Measurements from ENCODE around the gene ETF1.
"Not testable (repeated sequence)": the region's sequence is repeated elsewhere in the genome, so short reads cannot be mapped to it uniquely, and the experiment has no call there.

The ETF1 gene

DNA sequence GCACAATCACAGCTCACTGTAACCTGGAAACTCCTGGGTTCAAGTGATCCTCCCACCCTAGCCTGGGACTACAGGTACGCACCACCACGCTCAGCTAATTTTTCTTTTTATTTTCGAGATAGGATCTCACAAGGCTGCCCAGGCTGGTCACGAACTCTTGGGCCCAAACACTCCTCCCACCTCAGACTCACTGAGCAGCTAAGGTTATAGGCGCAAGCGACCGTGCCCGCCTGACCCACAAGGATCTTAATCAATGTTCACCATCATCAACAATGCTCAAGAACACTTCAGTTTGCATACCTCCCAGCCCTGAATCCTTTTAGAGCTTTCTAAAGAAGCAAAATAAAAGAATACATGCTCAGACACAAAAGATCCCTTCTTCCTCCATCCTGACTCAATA is 13.2 kb downstream of the ETF1 start:
- DNase-seq (ENCODE audit: low read depth in 3 of 3) = no peak

DNA sequence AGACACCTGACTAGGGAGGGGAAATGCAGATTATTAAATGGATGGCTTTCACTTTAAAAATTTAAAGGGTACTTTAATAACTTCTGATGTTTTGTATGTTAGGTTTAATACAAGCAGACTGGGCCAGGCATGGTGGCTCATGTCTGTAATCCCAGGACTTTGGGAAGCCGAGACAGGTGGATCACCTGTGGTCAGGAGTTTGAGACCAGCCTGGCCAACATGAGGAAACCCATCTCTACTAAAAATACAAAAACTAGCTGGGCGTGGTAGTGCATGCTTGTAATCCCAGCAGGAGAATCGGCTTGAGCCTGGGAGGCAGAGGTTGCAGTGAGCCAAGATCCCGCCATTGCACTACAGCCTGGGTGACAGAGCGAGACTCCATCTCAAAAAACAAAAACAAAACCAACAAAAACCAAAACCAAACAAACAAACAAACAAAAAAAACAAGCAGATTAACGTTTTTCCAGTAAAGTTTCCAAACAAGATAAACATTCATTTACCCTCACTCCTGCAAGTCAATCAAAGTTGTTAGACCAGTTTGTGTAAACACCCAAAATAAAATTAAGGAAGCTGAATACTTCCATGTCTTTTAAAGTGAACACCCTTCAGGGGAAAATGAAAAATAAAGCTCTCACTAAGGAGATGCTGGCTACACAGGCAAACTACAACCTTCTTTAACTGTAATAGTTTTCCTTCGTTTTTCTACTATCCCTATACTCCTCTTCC is 14.1 kb downstream of the ETF1 start:
- no peak for DNase-seq (ENCODE audit: low read depth in 3 of 3)

DNA sequence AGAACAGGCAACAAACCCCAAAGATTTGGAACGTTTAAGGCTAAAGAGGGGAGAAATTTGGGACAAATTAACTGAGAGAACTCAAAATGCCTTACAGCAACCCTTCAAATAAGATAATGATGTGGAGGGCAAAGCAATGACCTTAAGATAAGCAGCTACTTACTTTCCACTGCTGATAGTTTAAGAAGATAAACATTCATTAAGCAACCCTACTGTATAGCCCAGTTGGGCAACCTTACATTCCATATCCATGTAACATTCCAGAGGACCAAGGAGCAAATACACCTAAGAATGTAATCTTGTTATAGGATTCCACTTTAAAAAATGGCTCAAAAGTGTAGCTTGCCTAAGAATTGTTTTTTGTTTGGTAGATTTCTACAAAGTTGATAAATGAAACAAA is 14.8 kb downstream of the ETF1 start:
- no peak for DNase-seq (ENCODE audit: low read depth in 3 of 3)

DNA sequence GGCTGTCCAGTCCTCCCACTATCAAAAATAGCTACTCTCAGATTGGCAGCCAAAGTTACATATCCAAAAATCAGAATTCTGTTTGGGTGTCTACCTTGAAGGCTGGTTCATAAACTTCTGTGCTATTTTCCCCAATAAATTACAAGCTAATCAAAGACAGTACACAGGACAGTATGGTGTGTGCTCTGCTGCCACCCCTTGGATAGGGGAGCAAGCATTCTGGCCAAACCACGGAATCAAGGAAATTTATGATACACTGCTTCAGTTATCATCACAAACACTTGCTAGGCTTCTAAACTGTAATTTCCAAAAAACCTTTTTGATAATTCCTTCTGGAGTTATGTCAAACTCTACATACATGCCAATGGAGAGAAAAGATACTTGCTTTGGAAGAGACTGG is 15.9 kb downstream of the ETF1 start:
- no peak for DNase-seq (ENCODE audit: low read depth in 3 of 3)

DNA sequence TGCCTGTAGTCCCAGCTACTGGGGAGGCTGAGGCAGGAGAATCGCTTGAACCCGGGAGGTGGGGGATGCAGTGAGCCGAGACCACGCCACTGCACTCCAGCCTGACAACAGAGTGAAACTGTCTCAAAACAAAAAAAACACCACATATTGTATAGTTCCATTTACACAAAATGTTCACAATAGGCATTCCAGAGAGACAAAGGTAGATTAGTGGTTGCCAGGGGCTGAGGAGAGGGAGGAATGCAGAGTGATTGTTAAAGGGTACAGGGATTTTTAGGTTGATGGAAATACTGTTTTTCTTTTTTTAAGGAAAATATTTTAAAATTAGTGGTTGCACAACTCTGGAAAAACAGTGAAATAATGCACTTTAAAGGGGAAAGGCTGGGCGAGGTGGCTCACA is 19.6 kb downstream of the ETF1 start:
- DNase-seq (ENCODE audit: low read depth in 3 of 3) = no peak

DNA sequence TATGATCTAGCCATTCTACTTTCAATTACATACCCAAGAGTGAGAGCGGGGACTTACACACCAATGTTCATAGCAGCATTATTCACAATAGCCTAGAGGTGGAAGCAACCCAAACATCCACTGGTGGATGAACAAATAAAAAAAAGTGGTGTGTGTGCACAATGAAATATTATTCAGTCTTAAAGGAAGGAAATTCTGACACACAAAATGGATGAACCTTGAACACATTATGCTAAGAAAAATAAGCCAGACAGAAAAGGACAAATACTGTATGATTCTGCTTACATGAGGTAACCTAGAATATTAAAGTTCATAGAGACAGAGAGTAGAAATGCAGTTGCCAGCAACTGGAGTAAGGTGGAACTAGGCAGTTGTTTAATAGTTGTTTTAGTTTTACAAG is 22.1 kb downstream of the ETF1 start:
- DNase-seq (ENCODE audit: low read depth in 3 of 3) = no peak

DNA sequence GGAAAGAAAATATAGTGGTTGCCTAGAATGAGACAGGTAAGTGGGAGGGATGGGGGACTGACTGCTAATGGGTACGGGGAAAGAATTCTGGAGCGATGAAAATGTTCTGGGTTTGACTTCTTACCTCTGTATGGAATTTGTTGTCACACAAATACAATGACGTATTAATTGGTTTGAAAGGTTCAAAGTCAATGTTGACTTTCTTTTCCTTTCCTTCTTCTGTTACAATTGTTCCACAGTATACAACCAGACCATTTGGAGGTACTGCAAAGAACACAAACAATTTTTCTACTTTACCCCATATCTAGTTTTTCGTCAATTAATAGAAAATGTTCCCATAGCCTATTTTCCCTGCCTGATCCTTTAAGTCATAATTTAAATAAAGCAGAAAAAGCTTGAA is 25.6 kb downstream of the ETF1 start:
- no peak for DNase-seq (ENCODE audit: low read depth in 3 of 3)

DNA sequence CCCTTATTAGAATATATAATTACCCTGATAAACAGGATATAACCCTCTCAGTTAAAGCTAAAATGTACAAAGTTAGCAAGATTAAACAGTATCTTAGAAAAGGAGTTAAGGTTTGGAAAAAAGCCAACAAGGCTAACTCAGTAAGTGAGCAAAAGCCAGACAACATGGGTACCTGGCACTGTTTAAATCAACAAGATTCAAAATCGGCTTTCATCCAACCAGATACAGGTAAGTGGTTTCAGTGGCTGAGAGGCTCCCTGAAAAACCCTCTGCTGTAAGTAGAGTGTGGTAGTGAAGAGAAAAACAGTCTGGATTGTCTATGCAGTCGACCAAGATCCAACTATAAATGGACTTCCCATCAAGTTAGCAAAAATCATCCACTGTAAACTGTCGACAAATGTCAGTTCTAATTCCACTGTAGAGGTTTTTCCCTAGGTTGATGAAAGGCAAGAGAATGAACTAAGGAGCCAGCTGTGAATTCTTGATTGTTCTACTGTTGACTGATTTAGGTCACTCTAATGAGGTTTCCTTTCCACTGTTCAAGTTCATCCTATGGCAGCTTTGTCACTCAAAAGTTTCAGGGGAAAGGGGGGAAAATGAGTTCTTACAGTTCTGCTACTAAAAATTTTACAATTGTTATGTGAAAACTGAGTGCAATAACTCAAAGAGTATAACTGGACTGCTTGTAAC is 27.3 kb downstream of the ETF1 start:
- no peak for DNase-seq (ENCODE audit: low read depth in 3 of 3)

DNA sequence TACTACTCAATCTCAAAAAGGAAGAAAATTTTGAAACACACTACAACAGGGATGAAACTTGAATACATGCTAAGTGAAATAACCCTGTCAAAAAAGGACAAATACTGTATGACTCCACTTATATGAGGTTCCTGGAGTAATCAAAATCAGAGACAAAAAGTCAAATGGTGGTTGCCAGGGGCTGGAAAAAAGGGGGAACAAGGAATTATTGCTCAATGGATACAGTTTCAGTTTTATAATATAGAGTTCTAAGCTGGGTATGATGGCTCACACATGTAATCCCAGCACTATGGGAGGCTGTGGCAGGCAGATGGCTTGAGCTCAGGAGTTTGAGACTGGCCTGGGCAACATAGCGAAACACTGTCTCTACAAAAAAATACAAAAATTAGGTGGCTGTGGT is 29.0 kb downstream of the ETF1 start:
- DNase-seq (ENCODE audit: low read depth in 3 of 3) = no peak

DNA sequence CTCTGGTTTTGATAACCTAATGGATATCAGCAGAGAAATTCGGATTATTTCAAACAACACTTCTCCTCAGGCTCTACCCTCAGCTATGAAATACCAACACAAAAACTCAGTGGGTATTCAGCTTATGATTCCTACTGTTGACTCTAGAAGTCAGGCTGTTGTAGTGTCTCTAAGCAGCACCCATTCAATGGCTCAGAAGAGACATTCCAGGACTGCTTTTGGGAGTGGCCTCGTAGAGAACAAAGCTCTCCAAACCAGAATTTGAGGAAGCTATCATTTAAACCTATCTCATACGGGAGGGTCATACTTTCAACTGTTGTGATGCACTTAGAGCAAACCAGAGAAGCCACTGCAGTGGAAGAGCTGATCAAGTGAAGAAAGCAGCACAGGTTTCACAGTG is 34.1 kb downstream of the ETF1 start:
- DNase-seq (ENCODE audit: low read depth in 3 of 3) = no peak

DNA sequence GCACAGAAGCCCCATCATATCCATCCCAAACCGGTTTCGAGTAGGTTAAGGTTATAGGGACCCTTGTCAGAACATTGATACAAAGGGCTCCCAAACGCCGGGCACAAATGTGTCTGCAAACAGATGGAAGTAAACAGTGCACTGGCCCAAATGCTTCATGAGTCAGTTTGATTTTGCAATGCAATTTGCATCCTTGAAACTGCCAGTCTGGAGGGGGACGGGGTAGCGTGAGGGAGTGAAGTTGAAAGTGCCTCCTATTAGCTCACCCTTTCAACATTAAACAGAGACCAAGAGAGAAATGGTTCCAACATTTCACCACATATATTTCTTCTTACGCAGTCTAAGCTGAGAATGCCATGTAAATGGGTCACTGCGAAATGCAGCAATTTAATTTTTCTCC is 35.6 kb downstream of the ETF1 start:
- DNase-seq (ENCODE audit: low read depth in 3 of 3) = not testable (repeated sequence)

DNA sequence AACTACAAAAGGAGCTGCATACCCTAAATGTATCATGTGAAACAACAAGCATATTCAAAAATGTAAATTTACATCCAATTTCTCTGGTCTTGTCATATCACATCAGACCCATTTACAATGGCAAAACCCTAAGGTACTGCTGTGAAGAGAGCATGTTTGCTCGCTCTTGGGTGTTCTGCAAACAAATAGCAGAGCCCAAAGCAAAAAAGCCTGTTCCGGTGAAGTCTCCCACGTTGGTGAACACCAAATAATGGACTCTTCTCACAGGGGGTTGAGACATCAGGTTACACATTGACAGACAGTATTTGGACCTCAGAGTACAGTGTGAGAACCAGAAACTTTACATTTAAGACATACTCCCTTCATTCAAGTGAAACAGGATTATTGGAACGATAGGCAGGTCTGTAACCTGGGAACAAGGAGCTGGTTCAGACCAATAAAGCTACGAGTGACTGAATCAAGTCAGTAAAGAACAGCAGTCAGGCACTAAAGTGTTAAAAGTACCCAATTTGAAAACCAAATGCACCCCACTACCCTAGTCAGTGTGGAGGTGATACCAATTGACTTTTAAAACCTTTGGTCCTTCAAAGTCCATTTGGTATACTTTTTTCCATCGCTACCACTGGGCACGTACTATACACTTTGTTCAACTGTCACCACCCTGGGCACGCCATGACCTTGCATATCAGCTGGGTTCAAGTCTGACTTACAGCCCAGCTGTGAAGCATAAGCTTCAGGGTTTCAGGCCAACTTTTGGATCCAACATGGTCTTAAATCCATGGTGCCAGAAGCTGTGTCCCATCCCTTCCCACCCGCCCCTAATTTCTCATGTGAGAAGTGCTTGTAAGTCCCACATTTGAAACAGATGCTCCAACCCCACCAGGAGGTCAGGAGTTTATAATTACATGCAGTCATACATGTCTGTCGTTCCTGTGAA is 36.4 kb downstream of the ETF1 start:
- DNase-seq (ENCODE audit: low read depth in 3 of 3) = no peak

DNA sequence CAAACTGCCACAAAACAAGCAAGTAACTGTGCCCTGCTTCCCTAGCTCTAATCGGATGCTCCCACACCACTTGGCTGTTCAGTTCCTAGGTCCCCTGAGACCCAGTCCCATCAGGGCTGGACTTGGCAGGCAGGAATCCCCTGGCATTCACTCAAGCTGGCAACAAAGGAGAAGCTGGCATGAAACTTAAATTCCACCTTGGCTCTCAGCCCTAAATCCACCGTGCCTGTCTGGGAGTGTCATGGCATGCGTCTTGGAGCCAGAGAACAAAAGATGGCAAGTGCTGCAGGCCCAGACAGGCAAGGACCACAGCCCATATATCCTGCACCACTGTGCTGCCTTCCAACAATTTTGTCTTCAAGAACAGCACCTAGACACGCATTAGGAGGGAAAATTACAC is 38.2 kb downstream of the ETF1 start:
- DNase-seq (ENCODE audit: low read depth in 3 of 3) = no peak

DNA sequence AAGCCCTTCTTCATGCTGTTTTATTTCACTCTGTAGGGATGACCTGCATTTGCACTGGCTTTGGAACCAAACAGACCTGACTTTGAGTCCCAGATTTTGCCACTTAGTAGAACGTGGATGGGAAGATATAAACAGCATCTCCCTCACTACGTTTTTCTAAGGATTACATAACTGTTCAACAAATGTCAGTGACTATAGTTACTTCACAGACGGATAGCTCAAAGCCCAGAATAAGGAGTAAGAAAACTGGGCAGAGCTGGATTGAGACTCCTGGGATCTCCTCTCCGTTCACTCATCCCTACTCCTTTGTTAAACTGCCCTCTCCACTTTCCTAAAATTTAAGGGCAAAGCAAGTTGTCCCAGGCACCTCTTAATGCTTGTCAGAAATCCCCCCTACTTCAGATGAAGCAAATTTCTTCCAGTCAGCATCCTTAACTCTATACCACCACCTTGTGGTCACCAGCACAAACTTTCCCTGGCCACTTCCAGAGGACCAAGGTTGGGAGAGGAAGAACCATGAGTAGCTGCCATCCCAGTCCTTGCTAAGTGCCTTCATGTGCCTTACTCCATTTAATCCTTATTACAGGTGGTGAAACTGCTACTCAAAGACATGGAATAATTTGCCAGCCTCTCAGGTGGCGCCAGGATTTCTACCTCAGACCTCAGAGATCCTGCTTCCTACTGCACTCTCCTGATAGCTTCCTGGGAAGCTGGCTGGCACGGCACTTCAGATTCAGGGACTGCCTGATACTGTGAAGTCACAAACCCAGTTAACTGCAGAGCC is 39.4 kb downstream of the ETF1 start:
- DNase-seq (ENCODE audit: low read depth in 3 of 3) = no peak

DNA sequence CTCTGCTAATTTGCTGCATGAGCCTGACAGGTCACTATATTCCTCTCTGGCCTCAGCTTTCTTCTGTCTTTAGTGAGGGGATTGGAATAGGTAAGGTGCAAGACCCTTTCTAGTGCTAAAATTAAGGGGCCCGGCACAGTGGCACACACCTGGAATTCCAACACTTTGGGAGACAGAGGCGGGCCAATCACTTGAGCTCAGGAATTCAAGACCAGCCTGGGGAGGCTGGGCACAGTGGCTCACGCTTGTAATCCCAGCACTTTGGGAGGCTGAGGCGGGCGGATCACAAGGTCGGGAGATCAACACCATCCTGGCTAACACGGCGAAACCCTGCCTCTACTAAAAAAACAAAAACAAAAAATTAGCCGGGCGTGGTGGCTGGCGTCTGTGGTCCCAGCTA is 40.5 kb downstream of the ETF1 start:
- DNase-seq (ENCODE audit: low read depth in 3 of 3) = no peak

DNA sequence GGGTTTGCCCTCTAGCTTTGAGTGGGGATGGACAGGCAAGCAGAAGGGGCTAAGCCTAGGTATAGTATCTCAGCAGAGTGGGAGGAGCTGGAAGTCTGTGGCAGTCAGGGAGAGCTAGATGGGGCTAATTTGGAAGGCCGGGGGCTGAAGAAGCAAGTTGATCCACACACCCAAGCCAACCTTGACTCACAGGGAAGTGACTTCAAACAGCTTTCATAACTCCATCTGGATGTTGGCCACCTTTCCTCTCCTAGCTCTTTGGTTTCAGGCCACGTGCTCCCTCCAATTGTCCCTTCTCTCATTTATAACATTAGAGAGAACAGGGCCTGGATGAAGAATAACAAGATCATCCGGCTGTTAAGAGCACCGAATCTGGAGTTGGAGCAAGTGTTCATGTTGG is 40.9 kb downstream of the ETF1 start:
- DNase-seq (ENCODE audit: low read depth in 3 of 3) = no peak

DNA sequence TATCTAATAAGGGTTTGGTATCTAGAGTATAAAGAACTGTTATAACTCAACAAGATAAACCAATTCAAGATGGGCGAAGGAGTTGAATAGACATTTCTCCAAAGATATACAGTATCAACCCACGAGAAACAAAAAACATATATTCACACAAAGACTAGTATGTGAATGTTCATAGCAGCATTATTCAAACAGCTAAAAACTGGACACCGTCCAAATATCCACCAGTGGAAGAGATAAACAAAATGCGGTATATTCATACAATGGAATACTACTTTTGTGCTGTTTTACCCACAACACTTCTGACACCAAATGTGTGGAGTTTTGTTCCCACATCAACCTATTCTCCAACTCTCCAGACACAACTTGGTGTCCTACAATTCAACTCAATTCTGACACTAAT is 44.7 kb downstream of the ETF1 start:
- DNase-seq (ENCODE audit: low read depth in 3 of 3) = no peak

DNA sequence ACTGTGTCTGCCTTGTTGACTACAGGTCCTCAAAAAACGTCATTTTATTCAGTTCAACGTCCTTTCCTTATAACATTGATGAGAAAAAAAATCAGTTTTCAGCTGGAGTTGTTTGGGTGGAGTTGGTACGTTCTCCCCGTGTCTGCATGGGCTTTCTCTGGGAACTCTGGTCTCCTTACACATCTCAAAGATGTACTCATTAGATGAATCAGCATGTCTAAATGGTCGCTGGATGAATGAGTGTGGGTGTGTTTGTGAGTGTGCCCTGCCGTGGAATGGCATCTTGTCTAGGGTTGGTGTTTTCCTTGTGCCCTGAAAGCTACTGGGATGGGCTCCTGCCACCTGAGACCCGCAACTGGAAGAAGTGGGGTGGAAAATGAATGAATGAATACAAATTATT is 47.7 kb downstream of the ETF1 start:
- no peak for DNase-seq (ENCODE audit: low read depth in 3 of 3)

DNA sequence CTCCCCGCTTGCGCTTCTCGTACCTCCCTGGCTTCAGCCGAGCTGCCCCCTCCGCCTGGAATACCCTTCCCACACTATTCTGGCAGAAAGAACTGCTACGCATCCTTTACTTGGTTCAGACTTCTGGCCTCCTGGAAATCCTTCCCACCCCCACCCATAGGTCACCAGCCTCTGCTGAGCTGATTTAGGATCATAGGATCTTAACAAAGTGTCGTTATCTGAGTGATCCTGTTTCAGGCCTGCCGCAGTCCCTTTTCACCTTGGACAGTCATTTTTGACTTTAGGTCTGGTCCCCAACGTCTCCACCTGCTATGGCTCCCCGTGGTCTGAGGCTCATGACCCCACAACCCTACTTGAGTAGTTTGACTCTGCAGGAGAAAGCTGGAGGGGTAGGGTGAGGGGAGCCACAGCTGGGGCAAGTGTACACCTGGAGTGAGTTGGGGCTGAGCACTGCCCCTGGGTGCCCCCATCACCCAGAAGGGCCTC is 50.4 kb downstream of the ETF1 start:
- no peak for DNase-seq (ENCODE audit: low read depth in 3 of 3)

DNA sequence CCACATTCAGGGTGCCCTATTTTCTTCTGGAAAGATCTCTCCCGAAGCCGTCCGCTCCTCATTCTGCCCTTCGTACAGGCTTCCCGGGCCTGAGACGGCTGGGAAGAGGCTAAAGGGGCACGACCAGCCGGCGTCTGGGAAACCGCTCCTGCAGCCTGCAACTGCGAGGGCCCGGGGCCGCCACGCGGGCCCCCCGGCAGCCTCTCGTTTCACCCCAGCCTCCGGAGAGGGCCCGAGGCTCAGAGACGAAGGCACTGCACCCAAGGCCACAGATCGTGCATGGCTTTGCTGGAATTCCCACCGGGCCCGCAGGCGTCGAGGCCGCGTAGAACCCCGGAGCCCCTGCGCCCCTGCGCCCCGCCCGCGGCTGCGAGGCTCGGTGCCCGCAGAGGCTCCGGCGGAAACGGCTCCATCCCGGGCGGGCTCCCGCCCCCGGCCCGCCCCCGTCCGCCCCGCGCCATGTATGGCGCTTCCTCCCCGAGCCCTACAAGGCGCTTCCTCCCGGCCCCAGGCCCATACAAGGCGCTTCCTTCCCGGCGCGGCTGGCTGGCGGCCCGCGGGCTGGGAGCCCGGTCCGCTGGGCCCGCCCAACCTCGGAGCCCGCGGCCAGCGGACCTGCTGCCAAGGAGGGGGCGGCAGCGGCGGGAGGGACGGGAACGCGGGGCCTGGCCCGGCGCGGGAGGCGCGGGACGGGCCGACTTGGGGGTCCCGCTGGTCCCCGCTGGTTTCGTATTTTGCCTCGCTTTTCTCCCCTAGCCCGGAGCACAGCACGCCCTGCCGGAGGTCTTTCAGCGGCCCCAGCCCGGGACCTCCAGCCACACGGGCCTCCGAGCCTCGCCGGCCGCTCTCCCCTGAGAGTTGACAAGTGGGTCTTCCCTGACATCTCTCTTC is 51.1 kb downstream of the ETF1 start:
- peak; percentile 67 to 80 (median 69) for DNase-seq (ENCODE audit: low read depth in 3 of 3)

DNA sequence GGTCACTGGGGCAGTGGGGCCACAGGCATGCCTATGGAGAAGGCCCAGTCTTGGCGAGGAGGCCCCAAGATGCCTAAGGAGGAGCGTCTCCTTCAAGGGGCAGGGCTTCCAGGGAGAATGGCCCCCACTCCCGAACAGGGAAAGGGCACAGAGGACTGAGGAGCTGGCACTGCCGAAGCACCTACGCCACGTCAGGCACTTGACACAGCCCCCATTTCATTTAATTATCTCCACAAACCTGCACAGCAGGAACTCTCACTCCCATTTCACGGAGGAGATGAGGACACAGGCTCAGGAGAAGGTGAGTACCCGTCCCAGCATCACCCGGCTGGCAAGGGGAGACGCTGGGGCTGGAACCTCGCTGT is 51.8 kb downstream of the ETF1 start:
- no peak for DNase-seq (ENCODE audit: low read depth in 3 of 3)
